ENCODE results near the gene ATP4B.

- TF ChIP-seq CTCF (tag by site-specific recombination; IDR thresholded peaks at IDR 0.05) (no peak), ZBTB21 (tag by site-specific recombination; IDR thresholded peaks at IDR 0.05) (no peak), ZNF335 (tag by site-specific recombination; conservative IDR thresholded peaks at IDR 0.05) (no peak), ZNF416 (tag by site-specific recombination; IDR thresholded peaks at IDR 0.05) (no peak), ZNF24 (tag by site-specific recombination; IDR thresholded peaks at IDR 0.05) (no peak), ZNF555 (tag by site-specific recombination; conservative IDR thresholded peaks at IDR 0.05) (no peak), ZNF707 (tag by site-specific recombination; IDR thresholded peaks at IDR 0.05) (no peak), ZNF518A (tag by site-specific recombination; conservative IDR thresholded peaks at IDR 0.05; ENCODE audit: low read depth) (no peak), SCRT1 (tag by site-specific recombination; IDR thresholded peaks at IDR 0.05; ENCODE audit: borderline replicate concordance) (no peak), ZBTB7A (tag by site-specific recombination; IDR thresholded peaks at IDR 0.05; ENCODE audit: low read depth) (no peak)
Measured at GRCh38 chr13:113671066-113672001, 13.3 kb upstream of the ATP4B start.
